22Rv1 (cell line): ENCODE results near the gene KLHL12.

Experiments used
- H3K27ac ChIP-seq: fragments of 450-650 bp; 2 replicates; pipeline ENCODE4 v1.5.1; 2017
- CTCF ChIP-seq: fragments of 450-650 bp; IDR thresholded peaks from 2 replicates; pipeline ENCODE4 v1.5.1; 2017; ENCODE audit warnings: mild to moderate bottlenecking
- ZFX ChIP-seq: fragments of 450-650 bp; IDR thresholded peaks from 2 replicates; pipeline ENCODE4 v1.6.1; 2017; ENCODE audit warnings: antibody characterized with exemption, borderline replicate concordance

The KLHL12 gene

GRCh38 chr1:202966006-202966898 lies 39.2 kb upstream of the KLHL12 start:
- no peak for TF ChIP-seq CTCF
- TF ChIP-seq ZFX: no peak
- H3K27ac ChIP-seq: peak overlapping the region; percentile 55

GRCh38 chr1:202965422-202965821 lies 38.4 kb upstream of the KLHL12 start:
- no peak for TF ChIP-seq ZFX
- TF ChIP-seq CTCF: no peak
- no peak overlapping the region for H3K27ac ChIP-seq

GRCh38 chr1:202964791-202965410 lies 37.9 kb upstream of the KLHL12 start:
- TF ChIP-seq CTCF: no peak
- no peak for TF ChIP-seq ZFX
- H3K27ac ChIP-seq: no peak overlapping the region

GRCh38 chr1:202961220-202961880 lies 34.3 kb upstream of the KLHL12 start:
- no peak overlapping the region for H3K27ac ChIP-seq
- TF ChIP-seq CTCF (no peak), ZFX (no peak)

GRCh38 chr1:202959276-202959620 lies 32.2 kb upstream of the KLHL12 start:
- TF ChIP-seq CTCF (no peak), ZFX (no peak)
- H3K27ac ChIP-seq: peak overlapping the region; percentile 64

GRCh38 chr1:202958544-202959275 lies 31.7 kb upstream of the KLHL12 start:
- no peak for TF ChIP-seq CTCF
- no peak for TF ChIP-seq ZFX
- peak overlapping the region; percentile 64 for H3K27ac ChIP-seq
